ENCODE results near the gene TIPARP.
A peak's percentile ranks its signal among the peaks of the same experiment; 100 is the strongest.
"Not testable (repeated sequence)": the region's sequence is repeated elsewhere in the genome, so short reads cannot be mapped to it uniquely, and the experiment has no call there.

TIPARP gene

DNA sequence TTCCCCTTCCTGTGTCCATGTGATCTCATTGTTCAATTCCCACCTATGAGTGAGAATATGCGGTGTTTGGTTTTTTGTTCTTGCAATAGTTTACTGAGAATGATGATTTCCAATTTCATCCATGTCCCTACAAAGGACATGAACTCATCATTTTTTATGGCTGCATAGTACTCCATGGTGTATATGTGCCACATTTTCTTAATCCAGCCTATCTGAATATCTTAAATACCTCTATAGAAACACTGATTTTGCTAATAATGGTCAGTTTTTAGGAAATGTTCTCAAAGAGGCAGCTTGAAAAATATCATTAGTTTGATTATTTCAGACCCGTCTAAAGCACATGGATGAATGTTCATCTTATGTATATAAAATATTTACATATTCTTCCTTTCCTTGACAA is 21.7 kb upstream of the TIPARP start:
- not testable (repeated sequence) for DNase-seq

DNA sequence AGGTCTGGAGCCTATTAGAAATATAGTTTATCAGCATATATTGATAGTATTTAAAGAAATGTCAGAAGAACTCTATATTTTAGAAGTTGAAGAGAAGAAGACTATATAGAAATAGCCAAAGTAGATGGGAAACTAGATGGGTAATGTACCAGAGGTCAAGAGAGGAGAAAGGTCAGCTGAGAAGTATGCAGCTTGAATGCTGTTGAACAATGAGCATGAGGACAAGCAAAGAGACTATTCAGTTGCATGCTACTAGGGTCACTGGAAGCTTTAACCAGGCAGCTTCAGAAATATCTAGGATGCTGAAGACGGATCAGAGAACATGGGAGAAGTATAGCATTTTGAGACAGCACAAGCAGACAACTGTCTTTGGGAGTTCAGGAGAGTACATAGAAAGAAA is 19.6 kb upstream of the TIPARP start:
- DNase-seq = no peak

DNA sequence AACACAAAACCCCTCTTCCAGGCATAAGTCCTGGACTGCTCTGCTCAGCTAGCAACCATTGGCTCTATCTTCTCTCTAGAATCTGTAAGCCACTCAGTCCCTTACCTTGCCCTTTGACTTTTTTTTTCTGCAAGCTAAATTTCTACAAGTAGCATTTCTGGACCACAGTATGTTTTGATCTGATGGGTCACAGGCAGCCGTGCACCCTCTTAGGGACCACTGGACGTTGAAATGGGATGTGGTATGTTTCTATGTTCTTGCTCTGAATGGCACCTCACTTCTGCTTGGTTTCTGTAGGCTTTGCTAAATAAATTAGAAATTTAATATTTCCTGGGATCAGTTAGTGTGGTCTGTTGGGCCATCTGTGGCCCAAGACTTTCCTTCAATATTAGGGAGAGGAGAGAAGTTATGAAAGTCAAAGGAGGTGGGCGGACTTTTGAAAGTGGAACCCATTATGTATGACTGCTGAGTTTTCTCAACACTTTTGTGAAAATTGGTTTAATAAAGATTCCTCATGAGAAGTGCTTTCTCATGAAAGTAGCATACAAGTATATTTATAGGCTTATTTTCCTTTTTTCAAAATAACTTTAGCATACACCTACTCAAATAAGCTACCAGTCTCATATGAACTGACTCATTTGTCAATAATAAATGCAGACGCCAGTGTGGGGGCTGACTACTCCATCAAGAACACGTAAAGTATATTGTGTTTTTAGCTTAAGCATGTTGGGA is 18.4 kb upstream of the TIPARP start:
- no peak for DNase-seq

DNA sequence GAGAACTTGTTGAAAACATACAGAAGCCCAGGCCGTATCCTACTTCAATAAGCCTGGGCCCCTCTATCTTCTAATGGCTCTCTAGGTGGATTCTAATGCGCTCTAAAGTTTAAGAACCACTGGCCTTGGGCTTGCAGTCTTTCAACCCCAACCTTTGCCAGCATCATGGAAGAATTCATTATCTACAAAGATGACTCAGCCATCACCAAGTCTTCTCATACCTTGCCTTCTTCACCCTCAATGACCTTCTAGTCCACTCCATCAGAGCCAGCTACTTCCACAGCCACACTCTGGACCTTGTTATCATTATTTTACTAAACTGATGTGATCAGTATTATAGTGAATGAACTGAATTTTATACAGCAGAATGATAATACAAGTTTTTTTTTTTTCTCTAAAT is 16.9 kb upstream of the TIPARP start:
- DNase-seq = no peak

DNA sequence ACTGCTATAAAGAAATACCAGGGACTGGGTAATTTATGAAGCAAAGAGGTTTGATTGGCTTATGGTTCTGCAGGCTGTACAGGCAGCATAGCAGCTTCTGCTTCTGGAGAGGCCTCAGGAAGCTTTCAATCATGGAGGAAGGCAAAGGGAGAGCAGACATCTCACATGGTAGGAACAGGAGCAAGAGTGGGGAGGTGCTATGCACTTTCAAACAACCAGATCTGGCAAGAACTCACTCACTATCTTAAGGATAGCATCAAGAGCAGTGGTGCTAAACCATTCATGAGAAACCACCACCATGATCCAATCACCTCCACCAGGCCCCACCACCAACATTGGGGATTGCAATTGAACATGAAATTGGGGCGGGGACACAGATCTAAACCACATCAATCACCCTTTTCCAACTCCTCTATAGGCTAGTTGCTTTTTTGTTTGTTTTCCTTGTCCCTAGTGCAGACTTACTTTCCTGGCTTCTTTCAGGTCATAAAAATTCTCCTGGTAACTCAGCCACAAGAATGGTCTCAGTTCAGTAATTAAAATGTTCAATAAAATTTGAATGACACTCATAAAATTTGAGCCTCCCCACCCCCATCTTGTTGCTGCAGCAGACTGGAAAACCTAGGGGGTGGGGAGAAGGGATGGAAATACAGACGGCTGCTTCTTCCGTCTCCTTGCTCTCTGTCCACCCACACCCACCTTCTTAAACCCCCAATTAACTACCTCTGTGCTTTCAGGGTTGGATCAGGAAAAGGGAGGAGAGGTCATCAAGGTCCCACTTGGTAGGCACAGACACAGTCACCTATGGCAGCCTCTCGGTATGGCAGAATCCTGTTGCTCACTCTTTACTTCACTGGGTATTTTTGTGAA is 16.3 kb upstream of the TIPARP start:
- no peak for DNase-seq

DNA sequence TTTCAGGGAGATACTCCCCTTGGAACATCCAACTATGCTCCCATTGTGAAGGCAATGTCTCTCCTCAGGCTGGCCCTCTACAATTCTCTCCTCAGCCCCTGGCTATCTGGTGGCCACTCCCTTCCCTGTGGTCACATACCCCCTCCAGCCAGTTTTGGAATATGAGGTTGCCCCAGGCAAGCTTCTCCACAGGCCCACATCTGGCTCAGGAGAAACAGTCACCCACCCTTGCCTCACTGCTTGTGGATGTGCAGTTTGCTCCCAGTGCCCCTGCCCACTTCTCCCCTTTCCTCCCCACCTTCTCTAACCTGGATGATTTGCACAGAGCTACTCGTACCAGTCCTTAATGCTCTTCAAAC is 15.7 kb upstream of the TIPARP start:
- no peak for DNase-seq

DNA sequence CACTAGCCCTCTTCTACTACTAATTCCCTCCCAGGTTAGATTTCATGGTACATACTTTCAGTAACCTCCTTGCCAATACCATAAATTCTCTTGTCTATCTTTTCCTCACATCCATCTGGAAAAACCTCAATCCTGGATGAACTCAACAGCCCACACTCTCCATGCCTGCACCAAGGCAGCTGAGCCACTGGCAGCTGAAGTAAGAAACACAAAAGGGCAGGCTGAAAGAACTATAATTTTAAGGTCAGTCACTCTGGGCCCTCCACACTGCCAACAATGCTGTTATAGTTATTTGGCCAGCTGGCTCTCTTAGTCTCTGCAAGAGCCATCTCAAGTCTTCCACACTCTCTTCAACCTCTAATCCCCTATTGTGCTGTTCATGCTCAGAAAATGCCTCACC is 15.1 kb upstream of the TIPARP start:
- no peak for DNase-seq

DNA sequence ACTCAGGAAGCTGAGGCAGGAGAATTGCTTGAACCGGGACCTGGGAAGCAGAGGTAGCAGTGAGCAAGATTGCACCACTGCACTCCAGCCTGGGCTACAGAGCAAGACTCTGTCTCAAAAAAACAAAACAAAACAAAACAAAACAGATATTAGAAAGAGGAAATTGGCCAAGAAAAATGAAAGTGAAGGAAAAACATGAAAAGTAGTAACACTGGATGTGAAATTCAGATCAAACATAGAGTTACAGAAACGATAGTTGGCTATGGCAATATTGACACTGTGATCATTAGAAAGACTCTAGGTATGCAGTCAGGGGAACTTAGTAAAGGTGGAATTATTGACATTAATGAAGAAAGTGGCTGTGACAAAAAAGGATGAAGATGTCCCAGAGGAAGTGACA is 13.2 kb upstream of the TIPARP start:
- no peak for DNase-seq

DNA sequence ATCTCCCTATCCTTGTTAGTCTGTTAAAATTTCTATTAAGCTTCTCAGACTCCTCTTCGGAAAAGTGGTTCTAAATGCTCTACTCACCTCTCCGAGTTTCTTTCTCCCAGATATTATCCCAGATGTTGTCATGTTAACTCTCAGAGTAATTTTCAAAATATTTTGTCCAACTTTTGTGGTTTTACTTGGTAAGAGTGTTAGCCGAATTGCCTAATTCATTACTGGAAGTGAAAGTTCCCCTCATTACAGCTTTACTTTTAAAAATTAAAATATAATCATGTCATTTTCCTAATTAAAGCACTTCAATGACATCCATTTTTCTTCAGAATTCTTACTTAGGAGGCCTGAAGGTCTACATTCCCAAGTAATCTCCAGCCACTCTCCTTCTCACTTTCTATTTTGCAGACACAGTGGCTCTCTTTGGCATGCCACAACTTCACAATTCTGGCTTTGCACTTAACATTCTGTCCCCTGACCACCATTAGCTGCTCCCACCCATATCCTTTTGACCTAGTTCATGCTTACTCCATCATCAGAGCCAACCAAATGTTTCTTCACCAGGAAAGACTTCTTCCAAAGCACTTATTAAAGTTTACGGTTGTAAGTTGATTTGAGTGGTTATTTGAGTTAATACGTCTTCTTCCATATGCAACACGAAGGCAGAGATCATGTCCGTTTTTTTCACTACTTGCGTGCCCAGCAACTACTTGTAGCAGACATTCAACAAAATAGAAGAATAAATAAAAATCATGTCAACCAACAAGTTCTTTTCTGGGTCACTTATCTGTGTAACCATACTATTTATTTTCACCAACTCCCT is 10.2 kb upstream of the TIPARP start:
- no peak for DNase-seq

DNA sequence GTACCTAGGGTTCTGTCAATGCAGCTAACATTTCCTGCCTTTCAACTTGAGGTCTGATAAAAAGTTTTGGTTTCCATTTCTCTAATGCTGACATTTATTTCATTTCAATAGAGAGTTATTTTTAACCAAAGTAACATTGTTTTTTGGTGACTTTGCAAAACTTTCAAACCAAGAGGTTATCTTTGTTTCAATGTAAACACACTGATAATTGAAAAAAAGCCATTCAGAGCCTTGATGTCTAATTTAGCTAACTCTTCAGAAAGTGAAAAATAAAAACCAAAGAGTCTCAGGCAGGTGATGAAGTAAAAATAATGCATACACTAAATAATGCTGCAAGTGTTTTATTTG is 9.6 kb upstream of the TIPARP start:
- no peak for DNase-seq

DNA sequence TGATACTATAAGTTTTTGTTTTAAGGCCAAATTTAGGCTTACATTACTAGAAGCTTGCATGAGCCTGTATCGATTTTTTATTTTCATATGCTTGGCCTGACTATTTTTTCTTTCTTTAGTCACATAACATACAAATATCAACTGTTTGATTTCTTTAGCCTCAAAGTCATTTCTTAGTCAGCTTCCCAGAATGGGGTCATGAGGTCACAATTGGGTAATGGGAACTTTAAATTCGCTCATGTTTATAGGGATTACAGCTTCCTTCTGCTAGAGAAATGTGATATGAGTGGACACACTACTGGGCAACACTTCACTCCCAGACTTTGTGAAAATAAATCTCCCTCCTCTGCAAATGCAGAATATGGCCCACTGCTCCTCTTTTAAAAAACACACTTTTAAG is 9.1 kb upstream of the TIPARP start:
- DNase-seq = no peak

DNA sequence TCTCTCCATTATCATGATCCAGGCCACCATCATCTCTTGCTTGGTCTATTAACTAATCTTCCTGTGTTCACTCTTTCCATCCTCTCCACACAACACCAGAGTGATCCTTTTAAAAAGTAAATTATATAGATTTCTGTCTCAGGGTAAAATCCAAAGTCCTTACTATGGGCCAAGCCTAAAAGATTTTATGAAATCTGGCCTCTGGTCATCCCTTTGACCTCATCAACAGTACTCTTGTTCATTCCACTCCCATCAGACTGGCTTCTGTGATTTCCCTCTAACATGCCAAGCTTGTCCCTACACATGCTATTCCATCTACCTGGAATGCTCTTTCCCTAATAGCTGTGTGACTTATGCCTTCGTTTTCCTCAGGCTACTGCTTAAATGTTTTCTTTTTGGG is 8.3 kb upstream of the TIPARP start:
- DNase-seq = no peak

DNA sequence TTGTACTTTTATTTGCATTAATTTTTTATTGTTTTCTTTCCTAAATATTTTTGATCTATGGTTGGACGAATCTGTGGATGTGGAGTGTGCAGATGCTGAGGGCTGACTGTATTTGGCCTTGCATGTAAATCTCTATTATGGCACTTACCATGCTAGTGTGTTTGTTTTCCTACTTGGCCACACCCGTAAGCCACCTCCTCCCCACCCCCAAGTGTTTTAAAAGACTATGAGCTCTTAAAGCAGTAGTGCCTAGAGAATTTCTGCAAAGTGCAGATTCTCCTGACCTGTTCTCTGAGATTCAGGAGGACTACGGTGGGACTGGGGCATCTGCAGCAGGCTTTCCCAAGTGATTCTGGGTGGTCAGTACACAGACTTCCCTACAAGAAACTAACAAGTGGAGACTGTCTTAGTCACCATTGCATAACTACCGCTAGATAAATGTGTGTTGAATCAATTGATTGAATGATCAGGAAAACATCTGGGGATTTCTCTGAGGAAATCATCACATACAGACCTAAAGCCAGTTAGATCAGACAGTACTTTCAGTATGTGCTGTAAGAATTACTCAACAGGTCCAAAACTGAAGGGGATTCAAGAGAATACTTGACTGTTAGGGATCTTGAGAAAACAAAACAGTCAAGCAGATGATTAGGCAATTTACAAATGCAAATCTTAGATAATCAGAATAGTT is 6.2 kb upstream of the TIPARP start:
- peak; percentile 28 for DNase-seq

DNA sequence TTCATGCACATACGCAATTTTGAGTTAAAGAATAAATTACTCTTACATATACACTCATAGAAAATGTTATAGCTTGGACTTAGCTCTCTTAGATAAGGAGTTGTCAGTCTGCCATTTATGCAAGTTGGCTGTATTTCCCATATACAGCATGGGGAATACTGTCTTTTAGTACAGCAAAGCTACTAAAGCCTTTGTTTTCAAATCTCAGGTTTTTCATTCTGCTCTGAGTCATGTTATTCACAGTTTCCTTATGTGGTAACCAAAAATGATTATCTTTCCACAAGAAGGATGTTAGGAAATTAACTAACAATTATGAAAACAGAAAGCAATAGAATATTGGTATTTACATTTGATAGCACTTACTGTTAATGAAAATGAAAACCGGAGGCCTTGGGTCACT is 4.3 kb upstream of the TIPARP start:
- DNase-seq = no peak

DNA sequence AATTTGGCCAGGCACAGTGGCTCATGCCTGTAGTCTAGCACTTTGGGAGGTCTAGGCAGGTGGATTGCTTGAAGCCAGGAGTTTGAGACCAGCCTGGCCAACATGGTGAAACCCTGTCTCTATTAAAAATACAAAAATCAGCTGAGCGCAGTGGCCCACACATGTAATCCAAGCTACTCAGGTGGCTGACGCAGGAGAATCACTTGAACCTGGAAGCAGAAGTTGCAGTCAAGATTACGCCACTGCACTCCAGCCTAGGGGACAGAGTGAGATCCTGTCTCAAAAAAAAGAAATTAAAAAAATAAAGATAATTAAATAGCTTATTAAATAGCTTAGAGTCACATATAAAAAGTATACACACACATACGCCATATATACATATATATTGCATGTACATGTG is 3.7 kb upstream of the TIPARP start:
- DNase-seq = no peak

DNA sequence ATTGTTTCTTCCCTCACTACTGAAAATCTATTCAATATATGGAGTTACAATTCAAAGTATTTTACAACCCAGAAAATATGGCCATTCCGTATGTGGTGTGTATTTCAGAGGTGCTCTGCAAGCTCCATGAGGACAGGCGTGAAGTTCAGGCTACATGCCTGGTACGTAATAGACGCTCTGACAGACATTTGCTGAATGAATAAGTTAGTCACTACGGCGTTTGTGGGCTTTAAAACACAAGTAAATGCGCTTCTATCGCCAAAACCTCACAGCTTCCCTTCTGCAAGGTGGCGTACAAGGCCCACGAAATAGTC is 701 bp upstream of the TIPARP start:
- DNase-seq = no peak

DNA sequence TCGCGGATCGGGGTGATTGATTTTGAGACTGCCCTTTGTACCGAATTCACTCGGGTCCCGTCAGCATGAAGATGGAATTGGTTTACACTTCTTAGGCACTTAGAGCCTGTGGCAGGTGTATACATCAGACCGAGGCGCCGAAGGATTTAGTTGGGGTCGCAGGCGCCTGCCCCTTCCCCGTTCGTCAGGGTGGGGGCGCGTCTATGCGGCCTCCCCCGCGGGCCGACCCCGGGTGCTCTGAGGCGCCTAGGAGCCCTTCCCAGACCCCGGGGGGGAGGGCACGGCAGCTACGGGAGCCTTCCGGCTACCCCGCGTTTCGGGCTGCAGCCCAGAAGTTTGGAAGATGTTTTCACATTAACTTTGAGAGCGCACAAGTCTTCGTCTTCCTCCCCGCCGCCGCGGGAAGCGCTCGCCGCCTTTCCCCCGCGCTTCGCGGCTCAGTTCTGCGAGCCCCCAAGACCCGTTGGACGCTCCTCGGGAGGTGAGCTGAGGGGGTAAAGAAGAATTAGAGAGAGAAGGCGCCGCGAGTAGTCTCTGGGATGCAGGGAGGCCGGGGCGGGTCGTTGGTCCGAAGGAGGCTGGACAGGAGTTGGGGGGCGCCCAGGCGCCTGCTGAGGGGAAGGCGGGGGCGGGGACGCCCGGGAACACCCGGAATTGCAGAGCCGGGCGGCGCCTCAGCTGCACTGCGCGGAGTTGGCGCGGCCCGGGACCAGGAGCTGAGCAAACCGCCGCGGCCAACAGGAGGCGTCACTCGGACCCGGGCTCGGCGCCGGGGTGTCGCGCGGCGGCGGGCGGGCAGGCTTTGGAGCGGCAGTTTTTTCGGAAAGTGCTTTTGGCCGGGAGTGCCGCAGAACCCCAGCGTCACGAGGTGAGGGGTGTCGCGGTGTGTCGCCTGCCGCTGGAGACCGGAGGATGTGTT is 780 bp downstream of the TIPARP start:
- no peak for DNase-seq

DNA sequence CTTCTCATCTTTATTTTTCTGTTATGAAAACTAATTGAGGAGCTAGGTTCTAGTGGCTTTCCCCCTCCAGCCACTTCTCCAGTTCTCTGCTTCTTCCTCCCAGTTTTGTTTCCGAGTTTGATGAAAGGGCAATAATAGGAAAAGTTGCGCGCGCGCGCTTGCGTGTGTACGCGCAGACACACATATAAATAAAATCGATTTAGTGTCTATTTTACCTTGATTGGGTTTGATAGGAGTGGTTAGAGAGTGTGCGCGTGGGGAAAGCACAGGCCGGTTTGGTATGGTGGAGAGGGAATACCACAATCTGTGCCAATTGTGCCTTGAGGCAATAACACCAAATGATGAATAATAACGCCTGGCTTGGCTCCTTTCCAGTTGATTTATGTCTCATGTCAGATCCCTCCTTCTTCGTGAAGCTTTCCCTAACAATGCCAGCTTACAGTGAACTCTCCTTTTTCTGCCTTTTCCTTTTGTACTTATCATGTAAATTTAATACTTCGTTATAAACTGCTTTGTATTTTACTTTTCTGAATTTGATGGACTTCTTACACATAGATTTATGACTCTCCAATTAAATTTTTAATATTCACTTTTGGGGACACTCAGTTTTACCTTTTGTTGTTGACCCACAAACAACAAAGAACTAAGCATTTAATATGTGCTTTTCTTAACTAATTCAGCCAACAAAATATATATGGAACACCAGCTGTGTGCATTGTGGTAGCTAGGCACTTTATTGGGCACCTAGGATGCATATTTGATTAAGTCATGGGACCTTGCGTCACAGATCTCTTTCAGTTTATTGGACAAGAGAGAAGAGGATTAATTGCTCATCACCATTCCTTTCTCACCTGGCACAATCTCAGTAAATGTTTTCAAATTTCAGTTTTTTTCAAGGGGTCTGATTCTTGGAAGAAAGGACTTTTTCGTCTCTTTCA is 1.7 kb downstream of the TIPARP start:
- DNase-seq = no peak

DNA sequence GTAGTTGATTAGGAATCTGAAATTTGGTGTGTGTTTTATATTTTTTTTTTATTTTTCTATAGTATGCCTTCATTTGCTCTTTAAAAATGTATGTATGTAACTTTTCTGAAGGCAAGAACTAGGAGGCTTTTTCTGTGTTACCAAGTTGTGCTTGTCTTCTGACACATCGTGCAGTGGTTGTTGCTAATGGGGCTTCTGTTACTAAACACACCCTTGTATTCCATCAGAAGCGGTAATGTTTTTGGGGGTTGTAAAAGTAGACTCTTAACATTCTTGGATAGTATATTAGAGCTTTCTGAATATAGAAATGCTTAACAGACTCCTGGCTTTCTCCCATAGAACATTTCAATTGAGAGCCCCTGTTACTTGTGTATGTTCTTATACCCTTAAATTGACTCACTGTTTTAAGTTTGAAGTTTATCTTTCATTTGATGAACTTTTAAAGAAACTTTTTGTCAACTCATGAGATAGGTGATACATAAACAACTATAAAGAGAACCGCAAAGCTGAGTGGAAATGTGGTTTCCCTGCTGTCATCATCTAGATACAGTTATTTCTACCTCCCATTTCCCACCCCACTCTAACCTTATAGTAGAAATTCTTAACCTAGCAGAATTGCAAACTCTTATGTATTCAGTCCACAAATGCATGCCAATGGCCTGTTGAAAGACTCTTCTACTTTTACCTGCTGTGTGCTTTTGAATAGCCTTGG is 2.5 kb downstream of the TIPARP start:
- DNase-seq = no peak

DNA sequence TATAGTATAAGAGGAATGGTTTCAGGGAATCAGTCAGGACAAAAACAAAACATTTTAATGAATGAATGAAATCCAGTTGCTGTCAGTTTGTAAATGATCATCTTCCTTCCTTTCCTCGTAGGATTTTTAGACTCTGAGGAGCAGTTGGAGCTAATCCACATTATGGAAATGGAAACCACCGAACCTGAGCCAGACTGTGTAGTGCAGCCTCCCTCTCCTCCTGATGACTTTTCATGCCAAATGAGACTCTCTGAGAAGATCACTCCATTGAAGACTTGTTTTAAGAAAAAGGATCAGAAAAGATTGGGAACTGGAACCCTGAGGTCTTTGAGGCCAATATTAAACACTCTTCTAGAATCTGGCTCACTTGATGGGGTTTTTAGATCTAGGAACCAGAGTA is 3.1 kb downstream of the TIPARP start:
- no peak for DNase-seq

Data from SIG-M5 (cell line).